Raji (cell line): ENCODE measurements around the gene SLC15A1.

ENCODE experiments used
- POLR2A ChIP-seq: IDR thresholded peaks from 2 replicates; pipeline ENCODE4 v1.6.1; 2011; ENCODE audit warnings: low read depth, low read length, control low read depth; ENCODE audit not compliant: insufficient read depth

Gene SLC15A1

GRCh38 chr13:98785405-98785804 lies 32.9 kb upstream of the SLC15A1 start:
- TF ChIP-seq POLR2A, result no peak

- TF ChIP-seq POLR2A, result no peak
Measured at GRCh38 chr13:98784666-98785065, 32.2 kb upstream of the SLC15A1 start.

DNA sequence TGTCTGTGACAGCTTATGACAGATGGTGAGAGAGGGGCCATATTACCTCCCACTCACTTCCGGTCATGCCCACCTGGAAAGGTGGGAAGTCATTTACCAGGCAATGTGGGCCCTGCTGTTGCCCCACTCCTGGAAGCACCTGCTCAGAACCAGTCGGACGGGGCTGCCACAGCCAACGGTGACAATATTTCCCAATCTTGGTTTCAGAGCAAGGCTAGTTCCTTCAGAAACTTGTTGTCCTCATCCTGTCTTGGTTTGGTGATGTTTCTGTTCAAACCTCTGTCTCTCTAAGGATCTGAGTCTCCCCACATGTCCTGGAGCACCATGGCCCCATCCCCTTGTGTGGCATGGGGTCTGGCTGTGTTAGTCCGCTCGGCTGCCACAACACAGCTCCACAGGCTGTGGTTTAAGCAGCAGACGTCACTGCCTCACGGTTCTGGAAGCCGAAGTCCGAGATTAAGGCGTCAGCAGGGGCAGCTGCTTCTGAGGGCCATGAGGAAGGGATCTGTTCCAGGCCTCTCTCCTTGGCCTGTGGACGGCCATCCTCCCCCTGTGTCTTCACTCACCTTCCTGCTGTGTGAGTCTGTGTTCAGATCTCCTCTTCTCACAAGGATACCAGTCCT lies 31.5 kb upstream of the SLC15A1 start:
- TF ChIP-seq POLR2A, result no peak

- no peak for TF ChIP-seq POLR2A
Measured at GRCh38 chr13:98782654-98783053, 30.2 kb upstream of the SLC15A1 start.

GRCh38 chr13:98781905-98782304 lies 29.4 kb upstream of the SLC15A1 start:
- TF ChIP-seq POLR2A, result no peak

DNA sequence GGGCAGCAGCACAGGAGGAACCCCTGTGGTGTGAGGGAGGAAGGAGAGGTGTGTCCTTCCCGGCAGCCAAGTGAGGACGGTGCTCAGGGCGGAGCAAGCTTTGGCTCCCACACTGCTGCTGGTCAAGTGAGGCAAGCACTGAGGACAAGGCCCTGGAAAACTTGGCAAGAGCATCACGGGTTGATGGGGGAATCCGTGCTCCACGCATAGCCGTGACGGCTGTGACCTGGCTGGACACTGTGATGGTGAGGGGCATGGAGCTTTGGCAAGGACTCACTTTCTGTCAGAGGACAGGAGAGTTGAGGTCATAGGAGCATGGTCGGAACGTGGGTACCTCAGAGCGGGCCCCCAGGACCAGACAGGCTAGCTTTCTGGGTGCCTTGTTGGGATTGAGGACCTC lies 29.0 kb upstream of the SLC15A1 start:
- TF ChIP-seq POLR2A, result no peak

DNA sequence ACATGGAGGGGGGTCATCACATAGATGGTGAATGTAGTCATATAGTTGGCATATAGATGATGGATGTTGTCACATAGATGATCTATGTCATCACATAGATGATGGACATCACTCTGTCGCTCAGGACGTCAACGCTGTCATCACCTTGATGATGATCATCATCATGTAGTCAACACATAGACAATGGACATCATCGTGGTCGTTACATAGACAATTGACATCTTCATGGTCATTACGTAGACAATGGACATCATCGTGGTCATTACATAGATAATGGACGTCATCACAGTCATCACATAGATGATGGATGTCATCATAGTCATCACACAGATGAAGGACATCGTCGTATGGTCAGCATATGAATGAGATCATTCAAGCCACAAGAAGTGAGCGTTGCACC lies 28.6 kb upstream of the SLC15A1 start:
- no peak for TF ChIP-seq POLR2A

GRCh38 chr13:98780451-98780850 lies 28.0 kb upstream of the SLC15A1 start:
- no peak for TF ChIP-seq POLR2A

DNA sequence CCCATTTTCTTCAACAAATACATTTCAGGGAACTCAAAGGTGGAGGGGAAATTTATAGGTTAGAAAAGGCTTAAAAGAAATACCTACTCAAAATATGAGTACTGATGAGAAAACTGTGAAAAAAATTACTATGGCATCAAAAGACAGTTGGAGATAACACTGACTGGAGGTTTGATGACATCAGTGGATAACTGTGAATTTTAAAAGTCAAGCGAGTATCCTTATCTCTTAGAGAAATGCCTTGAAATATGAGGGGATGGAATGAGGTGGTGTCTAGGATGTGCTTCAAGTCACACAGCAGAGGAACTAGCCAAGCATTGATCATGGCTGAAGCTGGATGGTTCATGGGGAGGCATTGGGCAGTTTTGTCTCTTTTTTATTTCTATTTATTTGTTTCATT lies 27.2 kb upstream of the SLC15A1 start:
- no peak for TF ChIP-seq POLR2A

DNA sequence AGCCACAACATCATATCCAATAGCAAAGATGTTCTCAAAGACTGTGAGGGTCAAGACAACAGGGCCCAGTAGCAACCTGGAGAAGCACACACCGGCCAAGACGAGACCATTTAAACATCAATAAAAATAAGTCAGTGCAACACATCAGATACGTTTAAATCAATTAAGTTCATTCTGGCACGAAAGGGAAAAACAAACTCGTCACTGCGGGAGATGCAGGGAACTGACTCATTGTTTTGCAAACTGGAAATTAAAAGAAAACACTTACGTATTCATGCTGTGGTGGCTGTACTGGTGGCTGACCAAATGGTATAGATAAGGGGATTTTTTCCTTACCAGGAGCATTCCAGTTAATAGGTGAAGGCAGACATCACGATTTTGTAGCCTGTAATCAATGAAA lies 26.3 kb upstream of the SLC15A1 start:
- TF ChIP-seq POLR2A, result no peak

- no peak for TF ChIP-seq POLR2A
Measured at GRCh38 chr13:98776644-98777043, 24.2 kb upstream of the SLC15A1 start.

DNA sequence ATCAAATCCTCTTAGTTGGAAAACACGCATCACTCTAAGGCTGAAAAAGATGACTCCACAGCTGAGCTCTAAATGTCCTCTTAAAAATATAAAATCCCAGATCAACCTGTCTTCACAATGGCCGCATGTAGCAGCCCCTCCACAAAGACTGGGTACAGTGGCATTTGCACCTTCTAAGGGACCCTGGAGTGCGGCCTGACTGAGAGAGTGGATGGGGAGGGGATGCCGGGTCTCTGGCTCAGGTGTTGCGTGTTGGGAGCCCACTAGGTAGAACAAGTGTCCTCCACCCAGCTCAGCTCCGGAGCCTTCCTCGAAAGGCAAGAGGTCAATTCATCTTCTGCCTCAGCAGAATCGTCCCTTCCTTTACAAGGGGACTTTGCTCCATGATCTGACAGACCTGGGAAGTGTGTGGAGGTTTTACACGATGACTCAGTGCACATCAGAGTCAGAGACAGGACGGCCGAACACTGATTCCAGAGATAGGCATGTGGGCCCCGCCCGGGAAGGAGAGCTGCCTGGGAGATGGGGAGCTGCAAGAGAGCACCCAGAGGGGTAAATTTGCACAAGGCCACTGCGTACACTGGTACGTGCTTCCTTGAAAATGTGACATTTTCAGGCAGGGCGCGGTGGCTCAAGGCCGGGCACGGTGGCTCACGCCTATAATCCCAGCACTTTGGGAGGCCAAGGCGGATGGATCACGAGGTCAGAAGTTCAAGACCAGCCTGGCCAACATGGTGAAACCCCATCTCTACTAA lies 23.5 kb upstream of the SLC15A1 start:
- no peak for TF ChIP-seq POLR2A

DNA sequence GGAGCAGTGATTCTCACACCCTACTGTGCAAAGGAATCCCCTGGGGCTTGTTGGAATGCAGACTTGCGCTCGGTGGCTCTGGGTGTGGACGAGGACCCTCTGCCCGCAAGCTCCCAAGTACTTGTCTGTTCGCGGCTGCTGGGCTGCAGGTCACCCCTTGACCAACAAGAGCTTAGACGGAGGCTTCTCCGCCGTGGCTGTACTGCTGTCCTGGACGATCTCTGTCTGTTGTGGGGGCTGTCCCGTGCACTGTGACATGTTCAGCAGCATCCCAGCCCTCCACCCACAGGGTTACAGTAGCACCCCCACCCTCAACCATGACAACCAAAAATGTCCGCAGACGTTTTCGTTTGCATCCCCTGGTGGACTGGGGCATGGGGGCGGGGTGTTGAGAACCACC lies 22.9 kb upstream of the SLC15A1 start:
- no peak for TF ChIP-seq POLR2A

- no peak for TF ChIP-seq POLR2A
Measured at GRCh38 chr13:98774776-98775175, 22.3 kb upstream of the SLC15A1 start.

- no peak for TF ChIP-seq POLR2A
Measured at GRCh38 chr13:98773921-98774320, 21.4 kb upstream of the SLC15A1 start.

- no peak for TF ChIP-seq POLR2A
Measured at GRCh38 chr13:98772794-98773452, 20.5 kb upstream of the SLC15A1 start.

DNA sequence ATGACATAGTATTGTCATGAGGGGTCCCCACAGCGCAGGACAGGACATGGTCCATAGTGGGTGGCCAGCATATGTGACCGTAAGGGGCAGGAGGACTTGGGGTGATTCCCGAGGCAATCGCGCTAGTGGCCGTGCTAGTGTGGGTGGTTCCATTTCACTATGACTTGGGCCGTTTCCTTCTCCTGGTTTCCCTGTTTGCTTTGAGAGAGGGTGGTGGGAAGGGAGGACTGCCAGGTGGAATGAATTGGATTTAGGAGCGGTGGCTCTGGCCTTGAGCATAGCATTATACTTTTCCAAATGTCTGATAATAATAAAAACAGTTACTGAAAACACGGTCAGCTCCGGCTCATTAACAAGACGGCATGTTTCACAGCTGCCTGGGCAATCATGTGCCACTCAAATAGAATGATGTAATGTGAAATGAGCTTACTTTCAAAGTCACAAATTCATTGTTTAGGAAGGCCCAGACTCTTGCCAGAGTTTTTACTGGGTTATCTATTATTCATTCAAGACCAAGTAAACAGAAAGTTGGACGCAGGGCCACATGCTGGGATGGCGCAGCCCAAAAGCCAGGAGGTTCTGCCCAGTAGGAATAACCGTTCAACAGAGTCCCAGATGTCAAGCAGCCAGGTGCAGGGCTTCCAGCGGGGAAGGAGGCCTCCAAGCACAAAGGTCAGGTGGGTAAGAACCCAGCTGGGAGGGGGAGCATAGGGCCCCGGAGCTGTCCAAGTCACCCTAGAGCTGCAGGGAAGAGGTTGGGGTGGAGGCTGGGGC lies 19.6 kb upstream of the SLC15A1 start:
- TF ChIP-seq POLR2A, result no peak
